HK-2 (cell line): Measurements from ENCODE around the gene FAM83G.

Source experiments
- DNase-seq: peaks from one replicate; pipeline ENCODE4 v3.0.0-alpha.2; 2018; ENCODE audit not compliant: unreplicated experiment

The FAM83G gene

GRCh38 chr17:19009970-19010369 lies 5.4 kb upstream of the FAM83G start:
- DNase-seq: no peak

DNA sequence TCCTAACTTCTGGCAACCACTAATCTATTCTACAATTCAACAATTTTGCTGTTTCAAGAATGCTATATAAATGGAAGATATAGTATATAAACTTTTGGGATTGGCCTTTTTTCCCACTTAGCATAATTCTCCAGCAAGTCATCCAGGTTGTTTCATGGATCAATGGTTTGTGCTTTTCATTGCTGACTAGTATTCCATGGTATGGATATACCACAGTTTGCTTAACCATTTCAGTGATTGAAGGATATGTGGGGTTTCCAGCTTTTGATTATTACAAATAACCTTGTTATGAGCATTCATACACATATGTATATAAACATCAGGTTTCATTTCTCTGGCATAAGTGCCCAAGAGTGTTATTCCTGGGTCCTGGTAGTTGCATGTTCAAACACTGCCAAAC lies 2.1 kb upstream of the FAM83G start:
- DNase-seq: no peak

DNA sequence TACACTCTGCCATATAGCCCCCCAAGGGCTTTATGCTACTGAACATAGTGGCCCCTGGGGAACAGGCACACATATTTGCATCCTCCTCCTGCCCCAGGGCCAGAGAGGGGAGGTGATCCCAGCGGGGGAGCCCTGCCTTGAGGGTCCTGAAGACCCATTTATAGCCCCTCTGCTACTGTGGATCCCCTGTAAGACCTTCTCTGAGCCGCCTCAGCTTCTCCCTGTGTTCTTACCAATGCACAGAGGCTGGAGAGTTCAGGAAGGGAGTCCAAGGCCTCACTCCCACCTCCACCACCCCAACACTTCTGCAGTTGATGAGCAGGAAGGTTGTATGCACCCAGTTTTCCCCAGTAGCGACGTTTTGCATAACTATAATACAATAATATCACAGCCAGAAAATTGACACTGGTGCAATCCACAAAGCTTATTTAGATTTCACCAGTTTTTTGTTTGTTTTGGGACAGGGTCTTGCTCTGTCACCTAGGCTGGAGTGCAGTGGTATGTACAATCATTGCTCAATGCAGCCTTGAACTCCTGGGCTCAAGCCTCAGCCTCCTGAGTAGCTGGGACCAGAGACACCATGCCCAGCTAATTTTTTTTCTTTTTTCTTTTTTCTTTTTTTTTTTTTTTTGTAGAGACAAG lies 1.3 kb upstream of the FAM83G start:
- DNase-seq: no peak

- no peak for DNase-seq
These were observed 691 bp upstream of the FAM83G start for GRCh38 chr17:19005137-19005773.

GRCh38 chr17:19003543-19004420 lies 782 bp downstream of the FAM83G start:
- no peak for DNase-seq

- DNase-seq: no peak
These were observed 1.6 kb downstream of the FAM83G start for GRCh38 chr17:19002805-19003542.

DNA sequence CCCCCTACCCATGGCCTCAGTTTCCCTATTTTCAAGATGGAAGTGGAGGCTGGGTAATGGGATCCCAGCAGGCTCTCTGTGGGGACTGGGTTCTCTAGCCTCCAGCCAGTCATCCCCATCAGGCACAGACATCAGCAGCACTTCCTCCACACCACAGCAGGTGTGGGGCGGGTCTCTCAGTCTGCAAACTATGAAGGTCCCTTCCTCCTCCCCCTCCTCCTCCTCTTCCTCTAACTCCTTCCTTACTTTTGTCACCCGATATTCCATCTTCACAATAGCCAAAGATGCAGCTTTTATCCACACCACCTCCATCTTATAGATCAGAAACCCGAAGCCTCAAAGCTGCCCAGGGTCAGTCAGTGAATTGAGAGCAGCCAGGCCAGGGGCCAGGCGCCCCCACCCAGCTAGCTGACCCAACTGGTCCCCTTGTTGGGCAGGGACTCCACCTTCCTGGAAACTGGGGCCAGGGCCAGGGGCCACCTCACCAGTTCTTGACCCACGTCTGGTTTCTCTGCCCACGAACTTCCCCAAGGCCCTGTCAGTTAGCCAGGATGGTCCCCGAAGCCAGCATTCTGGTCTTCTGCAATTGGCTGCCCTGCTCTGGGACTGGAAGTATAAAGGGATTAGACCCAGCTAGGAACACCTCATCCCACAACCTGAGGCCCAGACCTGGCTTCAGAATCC lies 2.5 kb downstream of the FAM83G start:
- no peak for DNase-seq

DNA sequence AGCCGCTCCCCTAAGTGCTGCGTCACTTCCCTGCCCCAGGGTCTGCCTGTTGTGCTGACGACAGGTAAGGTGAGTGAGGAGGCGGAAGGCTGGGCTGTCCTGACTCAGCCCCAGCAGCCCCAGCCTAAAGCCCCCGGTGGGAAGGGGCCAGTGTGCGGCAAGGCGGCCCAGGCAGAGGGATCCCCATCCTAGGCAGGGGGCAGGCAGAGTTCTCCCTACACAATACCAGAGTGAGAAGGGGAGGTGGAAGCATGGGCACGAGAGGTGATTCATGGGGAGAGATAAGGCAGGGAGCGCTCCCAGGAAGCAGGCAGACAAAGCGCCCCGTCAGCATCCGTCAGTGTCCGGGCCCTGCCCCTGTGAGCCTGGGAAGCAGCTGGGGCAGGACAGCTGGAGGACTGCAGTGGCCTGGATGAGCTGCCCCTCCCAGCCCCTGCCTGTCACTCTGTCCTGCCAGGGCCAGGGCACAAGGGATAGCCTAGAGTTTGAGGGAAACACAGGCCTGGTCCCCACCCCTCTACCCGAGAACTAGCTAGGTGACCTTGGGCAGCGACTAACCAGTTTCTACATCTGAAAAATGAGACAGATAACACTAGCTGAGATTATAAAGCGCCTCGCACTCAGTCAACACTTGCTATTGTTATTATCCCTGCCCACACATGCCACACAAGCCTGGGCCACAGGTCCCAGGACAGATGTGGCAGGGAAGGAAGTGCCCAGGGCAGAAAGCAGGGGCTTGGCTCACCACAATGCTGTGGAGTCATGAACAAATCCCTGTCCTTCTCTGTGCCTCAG lies 3.8 kb downstream of the FAM83G start:
- DNase-seq: peak; percentile 31

DNA sequence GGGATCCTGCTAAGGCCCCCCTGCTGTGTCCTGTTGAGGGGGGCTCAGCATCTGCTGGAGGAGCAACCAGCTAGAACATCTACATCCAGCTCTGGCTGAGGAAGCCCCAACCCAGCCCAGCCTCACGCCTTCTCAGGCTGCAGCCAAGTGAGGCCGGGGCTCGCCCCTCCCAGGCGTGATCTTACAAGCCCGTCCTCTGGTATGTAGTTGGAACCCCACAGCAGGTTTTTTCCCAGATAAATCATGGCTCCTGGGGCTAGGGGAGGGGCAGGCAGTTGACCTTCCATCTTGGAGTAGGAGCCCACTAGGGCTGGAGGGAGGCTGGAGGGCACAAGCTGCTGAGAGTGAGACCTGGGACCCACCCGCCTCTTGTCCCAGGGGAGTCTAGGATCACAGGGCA lies 4.7 kb downstream of the FAM83G start:
- no peak for DNase-seq

DNA sequence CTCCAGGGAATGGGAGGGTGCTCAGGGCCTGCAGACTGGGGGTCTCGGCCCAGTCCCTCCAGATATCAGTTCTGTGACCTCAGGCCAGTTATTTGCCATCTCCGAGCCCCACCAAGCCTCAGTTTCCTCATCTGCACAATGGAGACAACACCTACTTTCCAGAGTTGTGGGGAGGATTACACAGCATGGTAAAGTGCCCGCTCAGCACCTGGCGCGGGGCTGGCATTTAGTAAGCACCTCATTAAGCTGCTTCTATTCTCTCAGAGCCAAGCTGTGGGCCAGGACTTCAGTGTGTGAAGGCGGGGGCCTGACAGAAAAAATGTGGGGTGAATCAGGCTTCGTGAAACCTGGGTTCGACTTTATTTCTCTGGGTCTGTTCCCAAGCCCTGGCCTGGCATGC lies 5.2 kb downstream of the FAM83G start:
- DNase-seq: no peak

DNA sequence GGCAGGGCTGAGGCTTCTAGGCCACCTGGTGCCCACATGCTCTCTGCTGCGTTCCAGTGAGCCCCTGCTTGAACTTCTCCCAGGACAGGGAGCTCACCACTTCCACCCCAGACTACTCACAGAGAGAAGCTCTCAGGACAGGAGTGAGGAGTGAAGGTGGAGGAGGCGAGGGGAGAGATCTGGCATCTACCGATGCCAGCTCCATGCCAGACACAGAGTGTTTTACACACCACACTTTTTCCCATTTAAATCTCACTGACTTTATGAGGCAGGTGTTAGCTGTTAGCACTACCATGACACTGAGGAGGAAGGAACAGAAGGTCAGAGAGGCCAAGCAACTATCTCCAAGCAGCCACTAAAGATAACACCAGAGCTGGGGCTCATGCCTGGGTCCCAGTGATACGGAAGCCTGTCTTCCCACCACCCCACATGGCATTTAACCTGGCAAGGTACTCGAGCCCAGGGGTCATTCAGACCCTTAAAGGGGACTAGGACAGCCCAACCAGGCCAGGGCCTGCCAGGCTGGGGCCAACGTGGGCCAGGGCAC lies 6.8 kb downstream of the FAM83G start:
- no peak for DNase-seq

DNA sequence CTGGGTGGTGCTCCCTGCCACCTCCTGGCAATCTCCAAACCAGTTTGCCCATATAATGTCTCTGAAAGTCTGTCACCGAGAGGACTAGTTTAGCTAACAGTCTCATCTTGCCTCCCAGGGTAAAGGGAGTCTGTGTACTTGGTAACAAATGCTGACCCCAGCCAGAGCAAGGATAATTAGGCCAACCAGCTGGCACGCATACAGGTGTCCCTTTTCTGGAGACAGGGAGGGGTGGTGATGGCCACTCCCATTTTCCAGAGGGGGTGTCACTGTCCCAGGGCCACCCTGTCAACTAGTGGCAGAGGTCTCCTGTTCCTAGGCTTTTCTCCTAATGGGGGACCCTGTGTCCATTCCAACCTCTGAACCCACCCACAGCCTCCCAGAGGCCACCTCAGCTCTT lies 8.1 kb downstream of the FAM83G start:
- DNase-seq: no peak

DNA sequence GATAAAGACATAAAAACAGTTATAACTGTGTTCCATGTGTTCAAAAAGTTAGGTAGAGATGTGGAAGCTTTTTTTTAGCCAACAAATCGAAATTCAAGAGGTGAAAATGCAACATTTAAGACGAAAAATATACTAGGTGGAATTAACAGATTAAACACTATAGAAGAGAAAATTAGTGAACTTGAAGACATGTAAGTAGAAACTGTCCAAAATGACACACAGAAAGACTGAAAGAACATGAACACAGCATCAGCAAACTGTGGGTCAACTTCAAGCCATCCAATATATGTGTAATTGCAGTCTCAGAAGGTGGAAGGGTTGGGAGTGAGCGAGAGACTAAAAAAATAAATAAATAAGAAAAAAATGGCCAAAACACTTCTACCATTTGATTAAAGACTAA lies 9.3 kb downstream of the FAM83G start:
- DNase-seq: no peak

DNA sequence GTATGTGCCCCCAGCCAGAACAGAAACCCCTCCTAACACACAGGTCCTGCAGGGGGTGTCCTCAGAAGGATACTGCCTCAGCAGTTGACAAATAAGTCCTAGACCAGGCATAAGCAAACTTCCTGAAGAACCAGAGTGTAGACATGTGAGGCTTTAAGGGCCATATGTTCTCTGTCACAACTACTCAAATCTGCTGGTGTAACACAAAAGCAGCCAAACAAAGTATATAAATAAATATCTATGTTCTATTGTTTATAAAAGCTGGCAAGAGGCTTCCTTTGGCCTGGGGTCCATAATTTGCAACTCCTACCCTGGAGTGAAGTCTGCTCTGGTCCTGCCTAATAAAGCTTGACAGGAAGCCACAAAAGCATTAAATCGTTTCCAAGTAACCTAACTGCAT lies 9.9 kb downstream of the FAM83G start:
- DNase-seq: no peak

DNA sequence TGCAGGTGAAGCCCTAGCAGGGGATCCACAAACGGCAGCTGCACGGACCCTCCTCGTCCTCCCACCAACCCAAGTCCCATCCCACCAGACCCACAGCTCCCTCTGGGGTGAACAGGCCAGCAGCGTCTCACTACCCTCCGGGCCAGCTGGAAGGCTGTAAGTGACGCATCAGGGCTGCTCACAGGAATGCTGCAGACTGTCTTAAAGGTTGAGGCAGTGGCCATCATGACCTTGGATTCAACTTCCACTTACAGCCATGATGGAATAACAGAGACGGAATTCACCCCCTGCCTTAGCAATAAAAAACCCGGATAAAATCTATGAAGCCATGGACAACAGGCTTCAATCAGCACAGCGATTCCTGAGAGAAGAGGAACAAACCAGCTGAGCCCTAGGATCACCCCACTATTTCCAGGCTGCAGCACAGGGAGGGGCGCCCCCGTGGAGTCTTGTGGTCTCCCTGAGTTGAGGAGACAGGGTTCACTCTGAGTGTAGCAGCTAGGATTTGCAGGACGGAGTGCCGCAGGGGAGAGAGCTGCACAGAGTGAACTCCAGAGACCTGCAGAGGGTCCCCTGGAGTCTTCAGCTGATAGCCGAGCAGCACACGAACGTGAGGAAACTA lies 10.5 kb downstream of the FAM83G start:
- DNase-seq: no peak

DNA sequence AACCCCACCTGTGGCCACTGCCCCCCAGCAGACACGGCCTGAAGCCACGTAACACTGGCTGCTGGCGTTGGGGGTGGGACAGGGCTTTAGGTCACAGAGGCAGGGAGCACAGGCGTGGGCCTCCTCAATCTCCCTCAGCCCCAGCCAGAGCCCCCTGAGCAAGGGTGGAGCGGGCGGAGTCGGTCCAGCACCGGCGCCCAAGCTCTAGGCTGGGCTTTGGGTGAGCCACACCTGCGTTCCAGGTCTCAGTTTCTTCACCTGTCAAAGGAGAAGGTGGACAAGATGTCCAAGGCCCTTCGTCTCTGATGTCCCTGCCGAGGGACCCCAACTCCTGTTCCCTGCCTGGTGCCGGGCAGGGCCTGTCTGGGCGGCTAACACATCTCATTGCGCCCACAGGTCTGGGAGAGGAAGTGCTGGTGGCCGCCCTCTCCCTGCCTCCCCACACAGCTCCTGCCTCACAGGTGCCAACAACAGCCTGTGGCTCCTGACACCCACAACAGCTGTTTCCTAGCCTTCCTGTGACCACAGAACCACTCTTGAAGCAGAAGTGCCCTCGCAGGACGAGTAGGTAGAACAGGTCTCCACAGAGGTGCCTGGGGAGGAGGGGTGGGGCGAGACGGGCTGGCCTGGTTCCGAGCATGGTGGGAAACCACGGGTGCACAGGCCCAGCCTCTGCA lies 12.0 kb downstream of the FAM83G start:
- DNase-seq: no peak

DNA sequence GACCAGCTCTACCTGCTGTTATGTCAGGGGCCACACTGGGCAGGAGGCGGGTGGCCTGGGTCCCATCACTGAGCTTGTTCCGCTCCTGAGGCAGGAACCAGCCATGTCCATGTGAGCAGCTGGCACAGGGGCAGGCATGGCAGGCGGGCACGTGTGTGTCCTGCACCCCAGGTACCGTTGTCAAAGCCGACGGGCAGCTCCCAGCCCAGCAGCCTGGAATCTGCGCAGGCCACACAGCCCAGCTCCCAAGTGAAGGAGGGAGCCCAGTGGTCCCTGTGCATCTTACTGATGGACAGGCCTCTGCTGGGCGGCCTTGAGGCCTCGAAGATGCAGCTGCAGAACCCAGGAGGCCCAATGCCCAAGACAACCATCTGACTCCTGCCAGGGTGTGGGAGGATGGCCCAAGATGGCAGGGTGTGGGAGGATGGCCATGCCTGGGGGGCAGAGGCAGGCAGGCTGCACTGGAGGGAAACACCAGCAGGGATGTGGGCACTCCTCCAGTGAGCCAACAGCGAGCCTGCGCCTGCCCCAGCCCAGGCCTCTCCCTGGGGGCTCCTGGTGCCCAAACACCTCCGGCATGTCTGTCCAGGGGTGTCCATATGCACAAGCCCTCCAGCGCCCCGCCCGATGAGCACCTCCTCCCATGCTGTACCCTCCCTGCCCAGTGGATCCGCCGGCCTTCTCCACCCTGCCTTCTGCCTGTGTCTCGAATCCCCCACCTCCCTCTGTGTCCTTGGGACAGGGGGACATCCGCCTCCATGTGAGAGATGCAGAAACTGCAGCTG lies 12.8 kb downstream of the FAM83G start:
- no peak for DNase-seq

DNA sequence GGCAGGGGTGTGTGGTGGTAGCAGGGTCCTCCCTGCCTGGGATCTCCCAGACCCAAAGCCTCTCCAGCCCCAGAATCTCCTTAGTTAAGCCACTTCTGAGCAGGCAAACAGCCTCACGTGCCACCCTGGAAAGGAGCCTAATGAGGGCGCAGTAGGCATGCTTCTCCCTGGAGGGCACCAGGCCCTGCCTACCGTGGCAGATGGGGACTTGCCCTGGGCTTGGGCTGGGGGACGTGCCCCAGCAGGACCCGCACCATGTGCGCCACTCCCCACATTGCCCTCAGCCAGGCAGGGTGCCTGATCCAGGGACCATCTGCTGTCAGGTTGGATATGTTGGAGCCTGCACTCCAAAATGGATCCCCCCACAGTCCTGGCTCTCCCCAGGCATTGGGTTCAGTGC lies 14.2 kb downstream of the FAM83G start:
- DNase-seq: no peak
